HG03457 (cell line): ENCODE measurements around the gene TMEM115.

Source experiments
- ATAC-seq: cut with Tn5 transposase; IDR thresholded peaks from one replicate; pipeline ENCODE4 v1.9.1; 2021; ENCODE audit warnings: moderate number of reproducible peaks; ENCODE audit not compliant: unreplicated experiment

The TMEM115 gene, protein sequence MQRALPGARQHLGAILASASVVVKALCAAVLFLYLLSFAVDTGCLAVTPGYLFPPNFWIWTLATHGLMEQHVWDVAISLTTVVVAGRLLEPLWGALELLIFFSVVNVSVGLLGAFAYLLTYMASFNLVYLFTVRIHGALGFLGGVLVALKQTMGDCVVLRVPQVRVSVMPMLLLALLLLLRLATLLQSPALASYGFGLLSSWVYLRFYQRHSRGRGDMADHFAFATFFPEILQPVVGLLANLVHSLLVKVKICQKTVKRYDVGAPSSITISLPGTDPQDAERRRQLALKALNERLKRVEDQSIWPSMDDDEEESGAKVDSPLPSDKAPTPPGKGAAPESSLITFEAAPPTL

GRCh38 chr3:50358911-50359759 is at the start of gene TMEM115:
Gene TMEM115 (minus strand): TSS chr3:50359521. CDS start chr3:50359063, 458 bp downstream.
- peak; percentile 89 for ATAC-seq

GRCh38 chr3:50408443-50408944 is 49.2 kb upstream of the TMEM115 start:
- no peak for ATAC-seq

GRCh38 chr3:50406487-50406886 is 47.2 kb upstream of the TMEM115 start:
- ATAC-seq: no peak

DNA sequence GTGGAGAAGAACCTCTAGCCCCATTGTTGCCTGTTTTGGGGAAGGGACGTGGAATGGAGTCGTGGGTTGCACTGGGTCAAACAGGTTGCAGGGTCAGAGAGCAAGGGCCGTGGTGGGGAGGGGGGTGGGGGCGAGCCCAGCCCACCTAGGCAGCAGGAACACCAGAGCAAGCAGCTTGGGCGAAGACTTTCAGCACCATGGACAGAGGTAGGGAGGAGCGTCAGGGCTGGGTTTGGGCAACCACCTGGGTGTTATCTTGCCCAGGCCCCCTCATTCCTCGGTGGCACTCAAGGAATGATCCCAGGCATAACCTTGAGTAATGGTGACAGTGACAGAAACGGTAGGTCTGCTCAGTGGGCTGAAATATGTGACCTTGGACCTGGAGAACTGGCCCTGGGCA is 45.9 kb upstream of the TMEM115 start:
- ATAC-seq: no peak

GRCh38 chr3:50401978-50402595 is 42.8 kb upstream of the TMEM115 start:
- ATAC-seq: no peak

DNA sequence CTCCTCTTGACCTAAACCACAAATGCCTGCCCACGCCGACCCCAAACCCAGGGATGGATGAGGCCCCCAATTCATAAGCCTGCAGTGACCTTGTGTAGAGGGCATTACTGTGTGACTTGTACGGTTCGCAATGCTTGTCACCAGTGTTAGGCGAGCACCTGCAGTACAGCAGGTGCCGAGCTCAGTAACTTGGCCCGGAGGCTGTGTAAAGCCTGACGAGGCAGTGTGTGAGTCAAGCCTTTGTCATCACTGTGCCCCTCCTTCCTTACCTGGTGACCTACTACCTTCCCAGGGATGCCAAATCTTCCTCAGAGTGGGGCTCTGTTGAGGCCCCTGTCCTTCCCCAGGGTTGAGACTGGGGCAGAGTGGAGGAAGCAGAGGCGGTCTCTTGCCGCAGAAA is 37.2 kb upstream of the TMEM115 start:
- ATAC-seq: no peak

GRCh38 chr3:50395070-50395860 is 35.9 kb upstream of the TMEM115 start:
- ATAC-seq: no peak

GRCh38 chr3:50393061-50393460 is 33.7 kb upstream of the TMEM115 start:
- ATAC-seq: no peak

- no peak for ATAC-seq
Measured at GRCh38 chr3:50392101-50392715, 32.9 kb upstream of the TMEM115 start.

- no peak for ATAC-seq
Measured at GRCh38 chr3:50390508-50391224, 31.3 kb upstream of the TMEM115 start.

DNA sequence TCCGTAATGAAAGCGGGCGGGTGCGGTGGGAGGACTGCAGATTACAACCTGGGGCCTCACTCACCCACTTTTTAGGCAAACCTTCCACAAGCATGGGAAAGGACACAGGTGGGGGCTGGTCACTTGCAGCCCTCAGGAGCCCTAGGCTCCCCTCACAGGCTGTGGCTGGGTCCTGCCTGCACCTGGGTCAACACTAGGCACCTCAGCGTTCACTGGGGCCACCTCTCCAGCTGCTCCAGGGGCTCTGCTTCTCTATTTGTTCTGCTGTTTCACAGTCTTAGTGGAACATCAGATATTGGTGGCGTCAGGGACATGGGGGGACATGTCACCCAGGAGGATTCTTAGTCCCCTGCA is 30.1 kb upstream of the TMEM115 start:
- ATAC-seq: no peak

DNA sequence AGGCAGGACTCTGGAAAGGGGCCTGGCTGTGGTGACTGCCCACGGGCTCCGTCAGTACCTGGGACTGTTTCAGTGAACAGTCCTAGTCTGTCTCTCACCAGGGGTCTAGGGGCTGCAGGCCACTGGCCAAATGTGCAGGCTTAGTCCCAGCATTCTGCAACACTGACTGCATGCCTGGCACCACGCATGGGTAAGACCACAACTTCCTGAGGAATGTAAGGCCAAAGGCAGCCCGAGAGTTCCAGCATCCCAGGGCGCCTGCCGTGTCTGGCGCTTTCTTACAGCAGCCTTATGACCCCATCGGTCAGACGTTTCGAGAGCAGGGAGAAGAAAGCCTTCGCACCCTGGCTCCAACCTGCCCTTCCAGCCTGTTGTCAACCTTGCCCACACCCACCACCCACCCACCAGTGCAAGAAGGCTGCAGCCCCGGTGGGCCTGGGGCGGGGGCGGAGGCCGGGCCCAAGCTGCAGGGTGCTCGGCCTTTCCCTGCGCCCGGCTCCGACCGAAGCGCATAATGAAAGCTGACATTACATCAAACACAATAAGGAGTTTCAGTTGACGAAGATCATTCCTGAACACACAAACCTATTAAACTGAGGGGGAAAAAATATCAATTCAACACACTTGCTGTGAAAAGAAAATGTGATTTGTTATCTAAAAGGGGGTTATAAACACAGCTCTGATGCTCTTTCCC is 29.5 kb upstream of the TMEM115 start:
- ATAC-seq: no peak

DNA sequence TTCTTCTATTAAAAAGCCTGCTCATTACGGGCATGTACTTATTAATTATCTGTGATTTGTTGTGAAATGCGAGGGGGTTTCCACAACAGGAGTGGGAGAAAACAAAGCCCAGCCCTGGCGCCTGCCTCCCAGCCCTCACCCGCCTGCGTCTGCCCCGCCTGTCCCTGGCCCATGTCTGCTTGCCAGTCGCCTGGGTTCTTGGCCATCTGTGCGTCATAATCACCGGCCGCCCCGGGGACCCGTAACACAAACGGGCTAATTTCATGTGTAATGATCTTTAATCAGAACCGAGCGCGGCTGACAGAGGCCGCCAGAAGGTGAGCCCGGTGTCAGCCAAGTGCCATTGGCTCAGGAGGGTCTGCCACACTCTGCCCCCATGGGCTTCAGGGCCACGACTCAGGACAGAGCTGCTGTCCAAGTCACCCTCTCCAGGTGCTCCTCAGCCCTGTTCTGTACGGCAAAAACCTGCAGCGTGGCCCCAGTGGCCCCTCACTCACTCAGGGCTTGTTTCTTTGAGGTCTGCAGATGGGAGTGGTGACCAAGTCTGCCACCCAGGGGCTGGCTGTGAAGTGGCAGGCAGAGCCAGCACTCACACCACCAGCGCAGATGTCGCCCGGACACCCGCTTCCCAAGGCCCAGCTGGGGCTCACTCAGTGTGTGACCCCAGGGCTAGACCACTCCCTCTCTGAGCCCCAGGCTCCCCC is 28.8 kb upstream of the TMEM115 start:
- ATAC-seq: no peak

DNA sequence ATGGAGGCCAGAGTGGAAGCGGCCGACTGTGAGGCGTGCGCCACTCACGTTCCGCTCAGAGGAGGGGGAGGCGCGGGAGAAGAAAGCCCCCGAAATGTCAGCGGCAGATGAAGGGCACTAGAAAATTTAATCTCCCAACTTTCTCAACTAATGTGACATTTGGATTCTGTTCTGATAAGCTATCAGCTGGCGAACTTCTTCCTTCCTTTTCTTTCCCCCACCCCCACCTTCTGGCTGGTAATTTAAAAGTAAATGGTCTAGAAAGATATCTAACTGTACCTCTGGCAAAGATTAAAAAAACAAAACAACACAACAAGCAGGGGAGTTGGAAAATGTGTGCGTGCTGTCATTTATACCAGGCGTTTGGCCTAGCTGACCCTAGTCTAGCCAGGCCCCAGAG is 26.4 kb upstream of the TMEM115 start:
- ATAC-seq: no peak

GRCh38 chr3:50383750-50384149 is 24.4 kb upstream of the TMEM115 start:
- ATAC-seq: no peak

GRCh38 chr3:50382722-50383121 is 23.4 kb upstream of the TMEM115 start:
- no peak for ATAC-seq

DNA sequence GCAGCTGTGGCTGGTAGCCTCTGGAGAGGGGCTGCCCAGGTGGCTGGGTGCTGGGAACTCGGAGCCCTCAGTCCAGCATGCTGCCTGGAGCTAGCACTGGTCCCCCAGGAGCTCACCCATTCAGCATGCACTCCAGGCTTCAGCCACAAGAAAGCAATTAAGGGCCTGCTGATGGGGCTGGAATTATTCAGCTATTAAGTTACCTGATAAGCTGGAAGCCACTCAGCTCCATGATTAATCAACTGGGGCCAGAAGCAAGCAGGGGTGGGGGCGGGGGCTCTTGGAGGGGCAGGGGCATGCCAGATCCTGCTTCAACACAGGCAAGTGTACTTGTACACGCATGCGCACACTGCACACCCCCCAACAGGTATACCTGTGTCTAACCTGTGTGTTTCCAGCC is 22.1 kb upstream of the TMEM115 start:
- ATAC-seq: no peak

DNA sequence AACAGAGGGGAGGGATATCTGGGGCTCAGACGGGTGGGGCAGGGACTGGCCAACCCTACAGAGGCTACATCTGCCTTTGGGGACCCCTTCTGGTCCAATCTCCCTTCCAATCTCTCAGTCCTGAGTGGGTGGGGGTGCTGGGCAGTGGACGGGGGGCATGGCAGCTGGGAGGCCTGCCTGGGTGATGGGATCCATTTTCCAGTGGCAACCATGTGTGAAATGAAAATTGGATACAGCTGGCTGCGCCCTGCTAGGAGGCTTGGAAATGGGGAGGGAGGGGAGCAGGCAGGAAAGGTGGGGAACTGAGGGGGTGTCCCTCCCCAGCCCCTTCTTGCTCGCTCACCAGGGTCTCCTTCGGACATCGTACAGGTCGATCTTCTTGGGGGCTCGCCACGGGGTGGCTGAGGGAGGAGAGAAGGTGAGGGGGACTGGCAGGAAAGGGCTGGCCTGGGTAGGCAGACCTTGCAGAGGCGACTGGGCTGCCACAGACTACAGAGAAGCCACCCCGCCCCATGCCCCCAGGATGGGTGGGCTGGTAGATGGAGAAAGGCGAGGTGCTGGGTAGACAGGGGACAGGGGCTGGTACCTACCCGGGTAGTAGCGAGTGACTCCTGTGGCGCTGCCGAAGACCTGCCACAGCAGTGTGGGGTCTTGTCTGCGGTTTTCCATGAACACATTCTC is 21.2 kb upstream of the TMEM115 start:
- no peak for ATAC-seq
